Measurements from ENCODE around the gene AUTS2.

GRCh38 chr7:70037171-70037933 lies 439.1 kb downstream of the AUTS2 start:
- TF ChIP-seq CTCF (conservative IDR thresholded peaks at IDR 0.05; ENCODE audit: low read depth in 2 of 2): no peak
- no peak for TF ChIP-seq EZH2 (IDR thresholded peaks at IDR 0.05; ENCODE audit: low read depth, unreplicated experiment)
- TF ChIP-seq POLR2AphosphoS5 (IDR thresholded peaks at IDR 0.05; ENCODE audit: low read depth): no peak
- no peak for TF ChIP-seq REST (IDR thresholded peaks at IDR 0.05; ENCODE audit: unreplicated experiment)
- no peak for TF ChIP-seq CREB1 (CRISPR knock-in tag; IDR thresholded peaks at IDR 0.05; ENCODE audit: low read depth)
- TF ChIP-seq EZH2phosphoT487 (IDR thresholded peaks at IDR 0.05; ENCODE audit: unreplicated experiment): no peak
- no peak for TF ChIP-seq ETS1 (IDR thresholded peaks at IDR 0.05)
- TF ChIP-seq NANOG (IDR thresholded peaks at IDR 0.05; ENCODE audit: borderline replicate concordance): no peak
- TF ChIP-seq STAT1 (IDR thresholded peaks at IDR 0.05; ENCODE audit: unreplicated experiment): no peak
- TF ChIP-seq JUNB (IDR thresholded peaks at IDR 0.05; ENCODE audit: unreplicated experiment): no peak
- no peak for TF ChIP-seq ZNF331 (CRISPR knock-in tag; IDR thresholded peaks at IDR 0.05; ENCODE audit: low read depth)

Measured in GM23338 (cell line).